HUDEP-2 (cell line): Measurements from ENCODE around the gene SCGB1D4.
A peak's percentile ranks its signal among the peaks of the same experiment; 100 is the strongest.
"Not testable (repeated sequence)": the region's sequence is repeated elsewhere in the genome, so short reads cannot be mapped to it uniquely, and the experiment has no call there.

Experiments
- DNase-seq, 76 experiments: peaks; one replicate each; lab custom pipeline; 2025; ENCODE audit not compliant: unreplicated experiment in 76 of 76; lab: John Stamatoyannopoulos, UW

The SCGB1D4 gene, protein sequence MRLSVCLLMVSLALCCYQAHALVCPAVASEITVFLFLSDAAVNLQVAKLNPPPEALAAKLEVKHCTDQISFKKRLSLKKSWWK

DNA sequence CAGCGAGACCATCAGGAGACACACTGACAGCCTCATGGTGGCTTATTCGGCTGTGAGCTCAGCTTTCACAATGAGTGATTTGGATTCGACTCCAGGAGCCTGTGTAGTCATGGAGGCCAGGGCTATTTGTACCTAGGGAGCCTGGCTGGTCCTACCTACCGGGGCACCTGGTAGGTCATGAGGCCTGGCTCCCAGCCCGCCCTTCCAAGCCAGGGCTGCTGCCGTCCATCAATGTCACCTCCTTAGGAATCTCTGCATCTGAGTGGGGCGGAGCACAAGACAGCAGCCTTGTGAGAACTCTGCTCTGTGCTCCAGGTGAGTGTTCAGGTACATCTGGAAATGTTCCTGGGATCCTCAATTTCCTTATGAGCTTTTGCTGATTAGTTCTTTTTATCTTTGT lies at the start of gene SCGB1D4:
Gene SCGB1D4 (minus strand): TSS at position 101 of the 400 bp plus-strand sequence. CDS start 65 bp downstream, at position 36.
- DNase-seq, result no peak

GRCh38 chr11:62345861-62346260 lies 47.0 kb upstream of the SCGB1D4 start:
- DNase-seq, result no peak

GRCh38 chr11:62344210-62344609 lies 45.3 kb upstream of the SCGB1D4 start:
- DNase-seq, result no peak

DNA sequence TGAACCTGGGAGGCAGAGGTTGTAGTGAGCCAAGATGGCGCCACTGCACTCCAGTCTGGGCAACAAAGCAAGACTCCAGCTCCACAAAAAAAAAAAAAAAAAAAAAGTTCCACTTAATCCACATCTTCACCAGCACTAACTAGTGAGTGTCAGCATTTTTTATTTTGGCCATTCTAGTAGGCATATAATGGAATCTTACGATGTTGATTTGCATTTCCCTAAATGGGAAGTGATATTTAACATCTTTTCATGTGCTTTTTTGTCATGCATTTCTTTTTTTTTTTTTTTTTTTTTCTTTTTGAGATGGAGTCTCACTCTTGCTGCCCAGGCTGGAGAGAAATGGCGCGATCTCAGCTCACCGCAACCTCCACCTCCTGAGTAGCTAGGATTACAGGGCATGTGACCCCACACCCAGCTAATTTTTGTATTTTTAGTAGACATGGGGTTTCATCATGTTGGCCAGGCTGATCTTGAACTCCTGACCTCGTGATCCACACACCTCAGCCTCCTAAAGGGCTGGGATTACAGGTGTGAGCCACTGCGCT lies 44.8 kb upstream of the SCGB1D4 start:
- not testable (repeated sequence) for DNase-seq

GRCh38 chr11:62341588-62341987 lies 42.7 kb upstream of the SCGB1D4 start:
- no peak for DNase-seq

DNA sequence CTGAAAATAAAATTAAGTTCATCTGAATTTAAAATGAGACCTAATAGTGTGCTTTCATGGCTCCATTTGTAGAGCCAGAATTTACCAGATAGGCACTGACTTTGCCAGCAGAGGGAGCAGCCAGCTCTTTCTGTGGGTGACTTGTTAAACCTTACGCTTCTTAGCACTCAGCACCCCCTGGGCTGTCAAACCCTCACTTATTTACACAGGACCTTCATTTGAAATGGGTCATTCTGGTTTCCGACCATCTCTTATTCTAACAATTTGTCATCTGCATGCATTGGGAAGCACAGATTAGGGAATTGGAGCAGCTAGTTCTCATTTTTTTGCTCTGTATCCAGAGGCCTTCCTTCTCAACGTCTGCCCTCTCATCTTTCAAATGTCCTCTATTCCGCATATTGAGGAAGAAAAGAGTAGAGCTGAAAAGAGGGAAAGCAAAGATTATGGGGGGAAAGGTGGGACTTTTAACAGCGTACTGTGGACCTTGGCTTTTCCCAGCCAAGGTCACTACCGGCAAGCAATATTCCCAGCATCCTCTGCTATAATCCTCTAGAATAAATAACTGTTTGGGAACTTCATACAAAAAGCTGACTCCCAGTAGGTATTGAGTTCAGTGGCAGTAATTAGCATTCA lies 41.5 kb upstream of the SCGB1D4 start:
- DNase-seq, result peak in 41 of 76 experiments; percentile 1 to 56 (median 18)

DNA sequence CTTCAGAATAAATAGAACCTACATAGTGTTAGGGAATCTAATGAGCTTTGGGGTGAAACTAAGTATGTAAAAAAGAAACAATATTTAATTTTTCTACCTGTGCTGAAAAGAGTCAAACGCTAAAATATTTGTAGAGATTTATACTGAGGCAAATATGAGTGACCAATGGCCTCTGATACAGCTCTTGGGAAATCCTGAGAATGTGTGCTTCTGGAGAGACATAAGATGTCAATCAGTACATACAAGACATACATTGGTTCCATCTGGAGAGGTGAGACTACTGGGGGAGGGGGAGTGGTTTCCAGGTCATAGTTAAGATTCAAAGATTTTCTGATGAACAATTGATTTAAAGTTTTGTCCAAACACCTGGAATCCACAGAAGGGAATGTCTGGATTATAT lies 39.3 kb upstream of the SCGB1D4 start:
- DNase-seq, result no peak

DNA sequence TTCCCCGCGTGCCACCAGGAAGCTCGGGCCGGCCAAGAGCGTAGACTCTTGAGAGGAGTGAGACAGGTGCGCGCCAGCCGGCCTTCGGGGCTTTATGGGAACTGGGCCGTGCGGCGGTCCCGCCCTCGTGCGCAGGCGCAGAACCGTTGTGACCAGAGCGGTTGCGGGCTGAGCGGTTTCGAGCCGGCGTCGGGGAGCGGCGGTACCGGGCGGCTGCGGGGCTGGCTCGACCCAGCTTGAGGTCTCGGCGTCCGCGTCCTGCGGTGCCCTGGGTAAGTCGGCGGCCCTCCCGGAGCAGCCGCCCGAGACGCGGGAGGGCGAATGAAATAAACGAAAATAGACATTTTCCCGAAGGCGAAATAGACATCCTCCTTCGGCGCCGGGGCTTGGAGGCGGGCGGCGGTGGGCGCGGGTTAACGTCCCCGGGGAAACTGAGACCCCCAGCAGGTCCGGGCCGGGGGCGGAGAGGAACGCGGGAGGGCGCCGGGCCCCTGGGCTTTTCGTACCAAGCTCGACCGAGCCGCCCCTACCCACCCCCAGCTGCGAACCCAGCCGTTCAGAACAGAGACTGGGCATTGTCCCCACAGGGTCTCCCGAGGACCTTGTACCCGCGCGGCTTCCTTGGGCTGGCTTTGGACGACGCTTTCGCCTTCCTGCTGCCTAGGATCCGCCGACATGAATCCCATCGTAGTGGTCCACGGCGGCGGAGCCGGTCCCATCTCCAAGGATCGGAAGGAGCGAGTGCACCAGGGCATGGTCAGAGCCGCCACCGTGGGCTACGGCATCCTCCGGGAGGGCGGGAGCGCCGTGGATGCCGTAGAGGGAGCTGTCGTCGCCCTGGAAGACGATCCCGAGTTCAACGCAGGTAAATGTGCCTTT lies 38.7 kb upstream of the SCGB1D4 start, which contains the start of gene ASRGL1:
Gene ASRGL1 (plus strand): TSS at position 146 of the 879 bp plus-strand sequence. CDS start 530 bp downstream, at position 676.
- peak in 70 of 76 experiments; percentile 7 to 83 (median 58) for DNase-seq

DNA sequence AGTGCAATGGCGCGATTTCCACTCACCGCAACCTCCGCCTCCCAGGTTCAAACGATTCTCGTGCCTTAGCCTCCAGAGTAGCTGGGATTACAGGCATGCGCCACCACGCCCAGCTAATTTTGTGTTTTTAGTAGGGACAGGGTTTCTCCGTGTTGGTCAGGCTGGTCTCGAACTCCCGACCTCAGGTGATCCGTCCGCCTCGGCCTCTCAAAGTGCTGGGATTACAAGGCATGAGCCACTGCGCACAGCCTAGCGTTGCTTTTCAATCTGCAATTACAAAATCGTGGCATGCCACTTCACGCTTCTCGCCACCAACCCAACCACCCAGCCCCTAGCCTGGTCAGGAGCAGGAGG lies 38.1 kb upstream of the SCGB1D4 start:
- DNase-seq, result not testable (repeated sequence)

DNA sequence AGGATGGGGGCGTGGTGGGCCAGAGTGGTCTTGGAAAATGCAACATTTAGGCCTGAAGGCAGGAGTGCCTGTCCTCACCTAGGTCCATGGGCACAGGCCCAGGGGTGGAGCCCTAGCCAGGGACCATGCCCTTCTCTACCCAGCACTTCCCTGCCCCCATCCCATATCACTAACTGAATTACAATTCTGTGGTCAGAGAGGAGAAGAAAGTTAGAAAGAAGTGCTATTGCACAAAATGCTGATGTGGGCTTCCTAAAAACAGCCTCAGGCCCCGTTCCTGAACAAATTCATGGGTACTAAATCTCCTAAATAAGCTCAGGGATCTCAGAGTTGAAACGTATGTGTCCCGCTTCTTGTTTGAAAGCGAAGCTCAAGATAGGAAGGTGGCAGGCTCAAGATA lies 34.9 kb upstream of the SCGB1D4 start:
- DNase-seq, result no peak

DNA sequence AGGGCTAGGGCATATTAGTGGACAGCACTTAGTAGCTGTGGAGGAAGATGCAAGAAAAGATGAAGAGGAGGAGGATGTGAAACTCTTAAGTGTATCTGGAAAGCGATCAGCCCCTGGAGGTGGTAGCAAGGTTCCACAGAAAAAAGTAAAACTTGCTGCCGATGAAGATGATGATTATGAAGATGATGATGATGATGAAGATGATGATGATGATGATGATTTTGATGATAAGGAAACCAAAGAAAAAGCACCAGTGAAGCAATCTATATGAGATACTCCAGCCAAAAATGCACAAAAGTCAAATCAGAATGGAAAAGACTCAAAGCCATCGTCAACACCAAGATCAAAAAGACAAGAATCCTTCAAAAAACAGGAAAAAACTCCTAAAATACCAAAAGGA lies 32.4 kb upstream of the SCGB1D4 start:
- DNase-seq, result not testable (repeated sequence)

- not testable (repeated sequence) for DNase-seq
Measured at GRCh38 chr11:62327541-62327940, 28.7 kb upstream of the SCGB1D4 start.

DNA sequence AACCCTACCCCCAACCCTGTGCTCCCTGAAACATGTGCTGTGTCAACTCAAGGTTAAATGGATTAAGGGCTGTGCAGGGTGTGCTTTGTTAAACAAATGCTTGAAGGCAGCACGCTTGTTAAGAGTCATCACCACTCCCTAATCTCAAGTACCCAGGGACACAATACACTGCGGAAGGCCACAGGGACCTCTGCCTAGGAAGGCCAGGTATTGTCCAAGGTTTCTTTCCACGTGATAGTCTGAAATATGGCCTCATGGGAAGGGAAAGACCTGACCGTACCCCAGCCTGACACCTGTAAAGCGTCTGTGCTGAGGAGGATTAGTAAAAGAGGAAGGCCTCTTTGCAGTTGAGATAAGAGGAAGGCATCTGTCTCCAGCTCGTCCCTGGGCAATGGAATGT lies 27.8 kb upstream of the SCGB1D4 start:
- not testable (repeated sequence) for DNase-seq

DNA sequence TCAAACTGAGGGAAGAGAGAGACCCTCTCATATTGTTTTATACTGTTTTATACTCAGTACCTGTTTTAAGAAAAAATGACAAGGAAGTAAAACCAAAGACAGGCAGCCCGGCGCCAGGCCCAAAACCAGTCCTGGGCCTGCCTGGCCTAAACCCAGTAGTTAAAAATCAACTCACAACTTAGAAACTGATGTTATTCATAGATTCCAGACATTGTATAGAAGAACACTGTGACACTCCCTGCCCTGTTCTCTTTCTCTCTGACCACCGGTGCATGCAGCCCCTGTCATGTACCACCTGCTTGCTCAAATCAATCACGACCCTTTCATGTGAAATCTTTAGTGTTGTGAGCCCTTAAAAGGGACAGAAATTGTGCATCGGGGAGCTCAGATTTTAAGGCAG lies 26.9 kb upstream of the SCGB1D4 start:
- DNase-seq, result not testable (repeated sequence)

DNA sequence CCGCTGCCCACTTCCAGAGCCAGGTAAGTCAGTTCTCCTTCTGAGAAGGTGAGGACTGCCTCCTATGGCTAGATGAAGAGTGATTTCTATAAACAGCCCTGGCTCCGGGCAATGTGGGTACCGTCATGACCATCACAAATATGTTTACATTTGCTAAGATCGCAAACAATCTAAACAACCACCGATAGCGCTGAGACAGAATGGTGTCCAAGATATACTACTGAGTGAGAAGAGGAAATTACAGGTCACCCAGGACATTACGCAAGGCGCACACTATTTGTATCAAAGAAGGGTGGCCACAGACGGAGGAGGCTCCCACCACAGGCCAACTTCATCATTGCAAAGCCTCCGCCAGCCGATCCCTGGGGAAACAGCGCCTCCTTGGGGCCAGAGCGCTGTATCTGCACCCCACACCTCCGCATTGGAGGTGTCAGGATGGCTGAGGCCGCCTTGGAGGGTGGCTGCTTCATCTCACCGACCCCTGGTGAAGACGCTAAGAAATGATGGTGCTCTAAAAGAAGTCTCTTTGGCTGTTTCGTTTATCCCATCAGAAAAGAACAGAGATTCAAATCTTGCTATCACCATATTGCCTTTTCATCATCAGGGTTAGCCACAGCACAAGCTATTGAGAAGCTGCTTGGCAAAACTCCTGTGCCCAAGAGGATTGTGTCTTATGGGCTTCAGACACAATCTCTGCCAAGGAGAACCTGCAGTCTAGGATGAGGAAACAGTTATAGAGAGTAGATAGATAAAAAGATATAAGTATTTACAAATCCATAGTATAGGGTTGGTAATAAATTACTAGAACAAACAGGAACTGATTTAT lies 26.1 kb upstream of the SCGB1D4 start:
- DNase-seq, result peak in 48 of 76 experiments; percentile 2 to 63 (median 38)

- no peak for DNase-seq
Measured at GRCh38 chr11:62322524-62322923, 23.6 kb upstream of the SCGB1D4 start.

- no peak for DNase-seq
Measured at GRCh38 chr11:62315431-62315830, 16.6 kb upstream of the SCGB1D4 start.

DNA sequence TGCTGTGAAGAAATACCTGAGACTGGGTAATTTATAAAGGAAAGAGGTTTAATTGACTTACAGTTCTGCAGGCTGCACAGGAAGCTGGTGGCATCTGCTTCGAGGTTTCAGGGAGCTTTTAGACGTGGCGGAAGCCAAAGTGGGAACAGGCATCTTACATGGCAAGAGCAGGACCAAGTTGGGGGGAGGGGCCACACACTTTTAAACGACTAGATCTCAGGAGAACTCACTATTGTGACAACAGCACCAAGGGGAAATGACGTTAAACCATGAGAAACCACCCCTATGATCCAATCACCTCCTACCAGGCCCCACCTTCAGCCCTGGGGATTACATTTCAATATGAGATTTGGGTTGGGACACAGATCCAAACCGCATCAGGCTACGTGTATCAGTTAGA lies 11.1 kb upstream of the SCGB1D4 start:
- no peak for DNase-seq

GRCh38 chr11:62307950-62308349 lies 9.1 kb upstream of the SCGB1D4 start:
- no peak for DNase-seq

DNA sequence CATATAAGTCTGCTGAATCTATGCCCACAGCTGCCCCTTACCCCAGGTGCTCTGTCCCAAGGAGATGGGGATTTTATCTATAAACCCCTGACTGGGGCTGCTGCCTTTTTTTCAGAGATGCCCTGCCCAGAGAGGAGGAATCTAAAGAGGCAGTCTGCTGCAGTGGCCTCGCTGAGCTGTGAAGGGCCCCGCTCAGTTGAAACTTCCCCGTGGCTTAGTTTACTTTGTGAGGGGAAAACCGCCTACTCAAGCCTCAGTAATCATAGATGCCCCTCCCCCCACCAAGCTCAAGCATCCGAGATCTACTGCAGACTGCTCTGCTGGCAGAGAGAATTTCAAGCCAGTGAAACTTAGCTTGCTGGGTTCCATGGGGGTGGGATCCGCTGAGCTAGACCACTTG lies 7.4 kb upstream of the SCGB1D4 start:
- no peak for DNase-seq
